Measurements from ENCODE around the gene CAPN12.

The CAPN12 gene

GRCh38 chr19:38710416-38710702 is 33.9 kb downstream of the CAPN12 start:
- DNase-seq (ENCODE audit: low read depth) = no peak

- no peak for DNase-seq (ENCODE audit: low read depth)
These were observed 34.4 kb downstream of the CAPN12 start for GRCh38 chr19:38709671-38710415.

GRCh38 chr19:38709119-38709518 is 35.2 kb downstream of the CAPN12 start:
- no peak for DNase-seq (ENCODE audit: low read depth)

- no peak for DNase-seq (ENCODE audit: low read depth)
These were observed 35.8 kb downstream of the CAPN12 start for GRCh38 chr19:38708413-38709024.

GRCh38 chr19:38707512-38708114 is 36.7 kb downstream of the CAPN12 start:
- no peak for DNase-seq (ENCODE audit: low read depth)

GRCh38 chr19:38706792-38707511 is 37.3 kb downstream of the CAPN12 start:
- no peak for DNase-seq (ENCODE audit: low read depth)

- DNase-seq (ENCODE audit: low read depth) = no peak
These were observed 38.9 kb downstream of the CAPN12 start for GRCh38 chr19:38705197-38706019.

GRCh38 chr19:38704488-38705026 is 39.7 kb downstream of the CAPN12 start:
- no peak for DNase-seq (ENCODE audit: low read depth)

GRCh38 chr19:38703509-38703908 is 40.8 kb downstream of the CAPN12 start:
- DNase-seq (ENCODE audit: low read depth) = no peak

- DNase-seq (ENCODE audit: low read depth) = no peak
These were observed 42.0 kb downstream of the CAPN12 start for GRCh38 chr19:38702278-38702677.

GRCh38 chr19:38701455-38702063 is 42.7 kb downstream of the CAPN12 start:
- DNase-seq (ENCODE audit: low read depth) = no peak

GRCh38 chr19:38700902-38701454 is 43.3 kb downstream of the CAPN12 start:
- DNase-seq (ENCODE audit: low read depth) = no peak

GRCh38 chr19:38700350-38700901 is 43.8 kb downstream of the CAPN12 start:
- DNase-seq (ENCODE audit: low read depth) = no peak

- no peak for DNase-seq (ENCODE audit: low read depth)
These were observed 44.5 kb downstream of the CAPN12 start for GRCh38 chr19:38699647-38700349.

GRCh38 chr19:38699027-38699346 is 45.3 kb downstream of the CAPN12 start:
- no peak for DNase-seq (ENCODE audit: low read depth)

- DNase-seq (ENCODE audit: low read depth) = no peak
These were observed 45.8 kb downstream of the CAPN12 start for GRCh38 chr19:38698225-38699026.

- DNase-seq (ENCODE audit: low read depth) = no peak
These were observed 46.6 kb downstream of the CAPN12 start for GRCh38 chr19:38697641-38698071.

- DNase-seq (ENCODE audit: low read depth) = no peak
These were observed 47.1 kb downstream of the CAPN12 start for GRCh38 chr19:38697197-38697596.

GRCh38 chr19:38696729-38697055 is 47.6 kb downstream of the CAPN12 start:
- no peak for DNase-seq (ENCODE audit: low read depth)

Measured in fibroblast of the conjunctiva (primary cell).